ENCODE measurements around the gene AZGP1.

DNA sequence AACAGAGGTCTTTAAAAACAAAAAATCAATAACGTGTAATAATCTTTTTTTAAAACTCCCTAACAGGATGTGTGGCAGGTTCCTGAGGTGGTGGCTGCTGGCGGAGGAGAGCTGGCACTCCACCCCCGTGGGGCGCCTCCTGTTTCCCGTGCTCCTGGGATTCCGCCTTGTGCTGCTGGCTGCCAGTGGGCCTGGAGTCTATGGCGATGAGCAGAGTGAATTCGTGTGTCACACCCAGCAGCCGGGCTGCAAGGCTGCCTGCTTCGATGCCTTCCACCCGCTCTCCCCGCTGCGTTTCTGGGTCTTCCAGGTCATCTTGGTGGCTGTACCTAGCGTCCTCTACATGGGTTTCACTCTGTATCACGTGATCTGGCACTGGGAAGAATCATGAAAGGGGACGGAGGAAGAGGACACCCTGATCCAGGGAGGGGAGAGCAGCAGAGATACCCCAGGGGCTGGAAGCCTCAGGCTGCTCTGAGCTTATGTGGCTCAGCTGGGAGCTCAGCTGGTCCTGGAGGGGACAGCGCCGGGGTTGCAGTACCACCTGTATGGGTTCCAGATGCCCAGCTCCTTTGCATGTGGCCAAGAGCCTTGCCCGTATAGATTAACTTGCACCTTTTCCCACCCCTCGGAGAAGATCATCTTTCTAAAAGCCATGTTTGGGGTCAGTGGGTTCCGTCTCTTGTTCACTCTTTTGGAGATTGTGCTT is 16.7 kb upstream of the AZGP1 start:
- TF ChIP-seq, protein P1, sequence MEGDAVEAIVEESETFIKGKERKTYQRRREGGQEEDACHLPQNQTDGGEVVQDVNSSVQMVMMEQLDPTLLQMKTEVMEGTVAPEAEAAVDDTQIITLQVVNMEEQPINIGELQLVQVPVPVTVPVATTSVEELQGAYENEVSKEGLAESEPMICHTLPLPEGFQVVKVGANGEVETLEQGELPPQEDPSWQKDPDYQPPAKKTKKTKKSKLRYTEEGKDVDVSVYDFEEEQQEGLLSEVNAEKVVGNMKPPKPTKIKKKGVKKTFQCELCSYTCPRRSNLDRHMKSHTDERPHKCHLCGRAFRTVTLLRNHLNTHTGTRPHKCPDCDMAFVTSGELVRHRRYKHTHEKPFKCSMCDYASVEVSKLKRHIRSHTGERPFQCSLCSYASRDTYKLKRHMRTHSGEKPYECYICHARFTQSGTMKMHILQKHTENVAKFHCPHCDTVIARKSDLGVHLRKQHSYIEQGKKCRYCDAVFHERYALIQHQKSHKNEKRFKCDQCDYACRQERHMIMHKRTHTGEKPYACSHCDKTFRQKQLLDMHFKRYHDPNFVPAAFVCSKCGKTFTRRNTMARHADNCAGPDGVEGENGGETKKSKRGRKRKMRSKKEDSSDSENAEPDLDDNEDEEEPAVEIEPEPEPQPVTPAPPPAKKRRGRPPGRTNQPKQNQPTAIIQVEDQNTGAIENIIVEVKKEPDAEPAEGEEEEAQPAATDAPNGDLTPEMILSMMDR (IDR thresholded peaks at IDR 0.05; ENCODE audit: poor library complexity) = no peak
- no peak for TF ChIP-seq EZH2 (IDR thresholded peaks at IDR 0.05; ENCODE audit: borderline replicate concordance)
